CD4-positive, CD25-positive, alpha-beta regulatory T cell (primary cell): ENCODE results near the gene MICAL3. TPM values are rescaled to one million over a fixed set of nuclear protein-coding genes. Genes with fewer than 3 reads are reported as not detected.

Source experiments
- ATAC-seq, 2 donors: fragments of 150-1000 bp; cut with Tn5 transposase; one replicate each; pipeline ENCODE4 v1.10.0; 2021; ENCODE audit warnings: low read depth in 2 of 2, moderate number of reproducible peaks in 2 of 2, moderate library complexity in 1 of 2
- DNase-seq, 3 donors: peaks; one replicate each; pipeline versions ENCODE4 v3.0.0 to v3.0.0-alpha.2; 2012 to 2022; ENCODE audit warnings: mixed read lengths in 1 of 3
- H3K27ac ChIP-seq: one replicate; pipeline ENCODE4 v1.7.0; 2013; ENCODE audit warnings: mild to moderate bottlenecking, low read length; ENCODE audit not compliant: insufficient read depth, poor library complexity, severe bottlenecking
- H3K27me3 ChIP-seq: one replicate; pipeline ENCODE4 v1.7.0; 2013; ENCODE audit warnings: low read length; ENCODE audit not compliant: control insufficient read depth, insufficient read depth
- H3K36me3 ChIP-seq: one replicate; pipeline ENCODE4 v1.7.0; 2013; ENCODE audit warnings: mild to moderate bottlenecking, low read length, moderate library complexity; ENCODE audit not compliant: control insufficient read depth, insufficient read depth
- H3K4me1 ChIP-seq: 2 replicates; pipeline ENCODE4 v1.7.0; 2013; ENCODE audit warnings: mild to moderate bottlenecking, low read length; ENCODE audit not compliant: insufficient read depth, control insufficient read depth, poor library complexity, severe bottlenecking
- H3K4me3 ChIP-seq: one replicate; pipeline ENCODE4 v1.7.0; 2013; ENCODE audit warnings: low read depth, mild to moderate bottlenecking, low read length, moderate library complexity
- H3K9me3 ChIP-seq, 2 experiments: 1 replicate in 1 of 2; 2 replicates in 1 of 2; pipeline ENCODE4 v1.7.0; 2013; ENCODE audit warnings: low read length in 2 of 2, mild to moderate bottlenecking in 1 of 2, moderate library complexity in 1 of 2; ENCODE audit not compliant: control insufficient read depth in 2 of 2
- H3K27ac Mint-ChIP-seq, 3 donors: one replicate each; pipeline ENCODE4 v1.8.0; 2020 to 2022; ENCODE audit warnings: mild to moderate bottlenecking in 3 of 3, mixed read lengths in 3 of 3, moderate library complexity in 2 of 3
- H3K27me3 Mint-ChIP-seq: one replicate; pipeline ENCODE4 v1.8.0; 2022; ENCODE audit warnings: mild to moderate bottlenecking, mixed read lengths
- H3K36me3 Mint-ChIP-seq: one replicate; pipeline ENCODE4 v1.8.0; 2020; ENCODE audit warnings: mixed read lengths
- H3K4me1 Mint-ChIP-seq, 4 donors: one replicate each; pipeline ENCODE4 v1.8.0; 2020 to 2022; ENCODE audit warnings: mixed read lengths in 4 of 4, mild to moderate bottlenecking in 1 of 4
- H3K4me3 Mint-ChIP-seq, 4 donors: one replicate each; pipeline ENCODE4 v1.8.0; 2020 to 2022; ENCODE audit warnings: mild to moderate bottlenecking in 4 of 4, mixed read lengths in 4 of 4, moderate library complexity in 3 of 4
- H3K9me3 Mint-ChIP-seq, 7 donors: one replicate each; pipeline ENCODE4 v1.8.0; 2020 to 2022; ENCODE audit warnings: mixed read lengths in 7 of 7, mild to moderate bottlenecking in 3 of 7, moderate library complexity in 2 of 7
- polyA plus RNA-seq, 4 donors: library from polyadenylated mRNA; unstranded; fragments of 300-500 nt; fragmentation: Illumina TruSeq; gene quantifications; one replicate each; pipeline ENCODE4 v1.2.3, GENCODE V29; 2021
- total RNA-seq: library from RNA; stranded (reverse); gene quantifications from one replicate; pipeline ENCODE4 v1.2.3, GENCODE V29; 2022

Gene MICAL3
- total and polyA plus RNA-seq, 5 donors from 2014 or later: 0.71 to 39.9 (median 1.8) TPM

- Mint-ChIP-seq H3K4me3 (peak overlapping the region in 3 of 4 donors; percentile 43 to 99 (median 46)), H3K36me3 (peaks cover 6% of the 10 kb centered on the region), H3K27ac (peak overlapping the region in 1 of 3 donors; percentile 82), H3K9me3 (peaks cover 0 to 3% (median 0%) of the 10 kb centered on the region in 7 donors), H3K4me1 (peaks cover 5 to 57% (median 31%) of the 10 kb centered on the region in 4 donors), H3K27me3 (peaks cover 4% of the 10 kb centered on the region)
- Histone ChIP-seq H3K27ac (no peak overlapping the region), H3K9me3 (no peaks in the 10 kb centered on the region), H3K4me3 (no peak overlapping the region), H3K27me3 (no peaks in the 10 kb centered on the region), H3K4me1 (peaks cover 57% of the 10 kb centered on the region), H3K36me3 (no peaks in the 10 kb centered on the region)
- no peak for ATAC-seq
- DNase-seq: no peak
Measured at GRCh38 chr22:17780741-17781318, 243.5 kb downstream of the MICAL3 start.

- H3K4me1 ChIP-seq: peaks cover 63% of the 10 kb centered on the region
- no peak for ATAC-seq
- H3K27me3 Mint-ChIP-seq: peaks cover 4% of the 10 kb centered on the region
- H3K4me3 Mint-ChIP-seq: peak overlapping the region in 3 of 4 donors; percentile 50 to 99 (median 63)
- no peaks in the 10 kb centered on the region for H3K36me3 ChIP-seq
- H3K27me3 ChIP-seq: no peaks in the 10 kb centered on the region
- no peak overlapping the region for H3K27ac ChIP-seq
- peaks cover 0 to 3% (median 0%) of the 10 kb centered on the region in 7 donors for H3K9me3 Mint-ChIP-seq
- H3K4me3 ChIP-seq: no peak overlapping the region
- no peak for DNase-seq
- H3K27ac Mint-ChIP-seq: peak overlapping the region in 1 of 3 donors; percentile 90
- H3K36me3 Mint-ChIP-seq: peaks cover 6% of the 10 kb centered on the region
- no peaks in the 10 kb centered on the region for H3K9me3 ChIP-seq
- peaks cover 11 to 63% (median 35%) of the 10 kb centered on the region in 4 donors for H3K4me1 Mint-ChIP-seq
Measured at GRCh38 chr22:17780116-17780740, 244.1 kb downstream of the MICAL3 start.

- H3K27me3 ChIP-seq: no peaks in the 10 kb centered on the region
- Mint-ChIP-seq H3K4me1 (peaks cover 14 to 71% (median 39%) of the 10 kb centered on the region in 4 donors), H3K27me3 (peaks cover 4% of the 10 kb centered on the region), H3K36me3 (peaks cover 6% of the 10 kb centered on the region), H3K4me3 (peak overlapping the region; percentile 83 to 99 (median 92)), H3K9me3 (peaks cover 0 to 3% (median 0%) of the 10 kb centered on the region in 7 donors), H3K27ac (peak overlapping the region in 2 of 3 donors; percentile 90 to 99)
- H3K4me1 ChIP-seq: peaks cover 70% of the 10 kb centered on the region
- no peaks in the 10 kb centered on the region for H3K36me3 ChIP-seq
- ATAC-seq (no peak), DNase-seq (peak in 1 of 3 donors; percentile 49)
- H3K9me3 ChIP-seq: no peaks in the 10 kb centered on the region
- no peak overlapping the region for H3K27ac ChIP-seq
- peak overlapping the region; percentile 7 for H3K4me3 ChIP-seq
Measured at GRCh38 chr22:17779286-17780115, 244.9 kb downstream of the MICAL3 start.

- H3K36me3 Mint-ChIP-seq: peaks cover 6% of the 10 kb centered on the region
- H3K27me3 Mint-ChIP-seq: peaks cover 4% of the 10 kb centered on the region
- H3K4me1 Mint-ChIP-seq: peaks cover 14 to 73% (median 39%) of the 10 kb centered on the region in 4 donors
- no peak for ATAC-seq
- H3K27ac Mint-ChIP-seq: peak overlapping the region; percentile 66 to 99 (median 99)
- Histone ChIP-seq H3K4me1 (peaks cover 77% of the 10 kb centered on the region), H3K9me3 (no peaks in the 10 kb centered on the region), H3K4me3 (no peak overlapping the region), H3K27me3 (no peaks in the 10 kb centered on the region), H3K36me3 (no peaks in the 10 kb centered on the region), H3K27ac (peak overlapping the region; percentile 92)
- DNase-seq: no peak
- H3K9me3 Mint-ChIP-seq: peaks cover 0 to 3% (median 0%) of the 10 kb centered on the region in 7 donors
- peak overlapping the region; percentile 83 to 99 (median 96) for H3K4me3 Mint-ChIP-seq
Measured at GRCh38 chr22:17778412-17778976, 245.9 kb downstream of the MICAL3 start.

GRCh38 chr22:17777717-17778044 is 246.7 kb downstream of the MICAL3 start:
- Mint-ChIP-seq H3K36me3 (peaks cover 6% of the 10 kb centered on the region), H3K4me3 (peak overlapping the region; percentile 96 to 99 (median 97)), H3K27me3 (peaks cover 4% of the 10 kb centered on the region), H3K4me1 (peaks cover 14 to 79% (median 41%) of the 10 kb centered on the region in 4 donors), H3K9me3 (peaks cover 0 to 3% (median 0%) of the 10 kb centered on the region in 7 donors), H3K27ac (peak overlapping the region; percentile 99)
- DNase-seq: no peak
- Histone ChIP-seq H3K4me3 (peak overlapping the region; percentile 93), H3K9me3 (no peaks in the 10 kb centered on the region), H3K4me1 (peaks cover 85% of the 10 kb centered on the region), H3K36me3 (no peaks in the 10 kb centered on the region), H3K27ac (peak overlapping the region; percentile 92), H3K27me3 (no peaks in the 10 kb centered on the region)
- no peak for ATAC-seq

GRCh38 chr22:17777005-17777716 is 247.2 kb downstream of the MICAL3 start:
- peak; percentile 44 to 89 (median 75) for DNase-seq
- H3K27me3 Mint-ChIP-seq: peaks cover 4% of the 10 kb centered on the region
- peak overlapping the region; percentile 93 for H3K4me3 ChIP-seq
- H3K36me3 ChIP-seq: no peaks in the 10 kb centered on the region
- peaks cover 6% of the 10 kb centered on the region for H3K36me3 Mint-ChIP-seq
- H3K27ac ChIP-seq: peak overlapping the region; percentile 92
- H3K27ac Mint-ChIP-seq: peak overlapping the region; percentile 99
- no peaks in the 10 kb centered on the region for H3K9me3 ChIP-seq
- H3K4me3 Mint-ChIP-seq: peak overlapping the region; percentile 96 to 99 (median 97)
- peak; percentile 42 to 61 for ATAC-seq
- H3K4me1 Mint-ChIP-seq: peaks cover 14 to 84% (median 41%) of the 10 kb centered on the region in 4 donors
- peaks cover 0 to 3% (median 0%) of the 10 kb centered on the region in 7 donors for H3K9me3 Mint-ChIP-seq
- peaks cover 91% of the 10 kb centered on the region for H3K4me1 ChIP-seq
- H3K27me3 ChIP-seq: no peaks in the 10 kb centered on the region
